ENCODE results near the gene JPH4.

Gene JPH4

DNA sequence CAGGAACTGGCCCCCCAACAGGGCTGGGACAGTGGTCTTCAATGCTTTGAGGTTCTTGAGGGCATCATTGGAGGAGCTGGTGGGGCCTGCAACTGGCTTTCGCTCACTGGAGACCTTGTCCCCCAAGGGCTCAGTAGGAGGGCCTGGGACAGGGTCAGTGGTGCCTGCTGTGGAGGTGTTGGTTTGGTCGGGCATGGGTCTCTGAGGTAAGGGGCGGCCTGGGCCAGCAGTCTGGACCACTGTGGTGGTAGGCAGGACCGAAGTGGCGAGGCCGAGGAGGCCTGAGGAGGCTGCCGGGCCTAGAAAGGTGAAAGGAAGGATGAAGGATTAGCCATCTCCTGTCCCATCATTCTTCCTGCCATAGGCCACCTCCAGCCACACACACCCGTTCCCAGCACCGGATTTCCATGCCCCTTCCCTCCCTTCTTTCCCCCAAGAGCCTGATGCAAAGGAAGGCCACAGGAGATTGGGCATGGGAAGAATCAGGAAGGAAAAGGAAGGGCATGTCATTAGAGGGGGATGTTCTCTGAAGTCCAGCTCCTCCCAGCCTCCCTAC lies 55.9 kb downstream of the JPH4 start:
- no peak for TF ChIP-seq CTCF (IDR thresholded peaks at IDR 0.05)
- no peak overlapping the region for H3K27ac ChIP-seq
- no peak for DNase-seq (ENCODE audit: low spot score)
- no peak overlapping the region for H3K4me3 ChIP-seq

DNA sequence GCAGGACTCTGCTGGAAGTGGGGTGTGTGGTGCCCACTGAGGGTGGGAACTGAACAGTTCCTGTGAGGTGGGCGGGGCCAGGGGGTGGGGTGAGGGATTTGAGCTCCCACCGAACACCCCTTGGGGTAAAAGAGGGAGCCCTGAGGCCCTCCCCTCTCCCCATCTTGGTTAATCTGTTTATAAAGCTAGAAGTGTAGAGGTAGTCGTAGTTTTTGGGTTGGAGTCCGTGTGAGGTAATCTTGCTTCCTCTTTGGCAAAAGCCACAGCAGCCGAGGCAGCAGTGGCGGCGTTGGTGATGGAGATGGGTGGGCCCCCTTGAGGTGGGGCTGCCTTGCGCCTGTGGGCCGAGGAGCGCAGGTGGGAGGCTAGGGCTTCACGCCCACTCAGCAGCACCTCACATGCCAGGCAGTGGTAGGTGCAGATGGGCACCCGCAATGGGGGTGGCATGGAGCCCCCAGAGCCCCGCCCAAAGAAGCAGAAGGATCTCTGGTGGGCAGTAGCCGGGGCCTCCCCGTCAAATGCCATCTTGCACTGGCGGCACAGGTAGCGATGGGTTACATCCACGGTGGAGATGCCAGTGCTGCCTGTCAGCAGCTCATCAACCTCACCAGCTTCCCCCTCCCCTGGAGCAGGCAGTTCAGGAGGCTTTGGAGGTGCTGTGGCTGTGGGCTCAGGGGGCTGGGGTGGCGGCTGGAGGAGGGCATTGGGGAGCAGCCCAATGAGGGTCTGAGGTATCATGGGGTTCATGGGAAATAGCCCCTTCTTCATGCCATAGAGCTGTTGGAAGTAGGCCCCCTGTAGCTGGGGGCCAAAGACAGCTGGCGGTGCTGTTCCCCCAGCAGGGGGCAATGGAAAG lies 56.6 kb downstream of the JPH4 start:
- DNase-seq (ENCODE audit: low spot score): no peak
- no peak for TF ChIP-seq CTCF (IDR thresholded peaks at IDR 0.05)
- H3K4me3 ChIP-seq: no peak overlapping the region
- no peak overlapping the region for H3K27ac ChIP-seq

GRCh38 chr14:23520899-23521533 lies 57.6 kb downstream of the JPH4 start:
- no peak for TF ChIP-seq CTCF (IDR thresholded peaks at IDR 0.05)
- H3K27ac ChIP-seq: no peak overlapping the region
- no peak overlapping the region for H3K4me3 ChIP-seq
- no peak for DNase-seq (ENCODE audit: low spot score)

DNA sequence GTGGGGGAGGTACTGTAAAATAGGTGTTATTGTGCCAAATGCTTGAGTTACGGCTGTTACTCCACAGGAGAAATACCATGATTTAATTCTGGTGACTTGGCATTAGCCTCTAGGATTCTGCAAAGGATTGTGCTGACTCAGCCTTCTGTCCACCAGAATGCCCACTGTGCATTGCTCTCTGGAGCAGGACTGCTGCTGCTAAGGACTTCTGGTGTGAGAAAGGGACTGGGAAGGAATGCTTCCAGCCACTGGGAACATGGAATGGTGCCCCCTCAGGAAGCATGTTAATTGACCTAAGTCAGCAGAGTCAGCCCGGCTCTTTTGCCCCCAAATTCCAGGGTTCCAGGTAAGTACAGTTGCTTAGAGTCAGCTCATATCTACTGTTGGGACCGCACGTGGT lies 59.9 kb downstream of the JPH4 start:
- TF ChIP-seq CTCF (IDR thresholded peaks at IDR 0.05): no peak
- Histone ChIP-seq H3K4me3 (no peak overlapping the region), H3K27ac (no peak overlapping the region)
- DNase-seq (ENCODE audit: low spot score): no peak
